GM23248 (cell line): ENCODE data around the gene ELOB. TPM values are rescaled to one million over a fixed set of nuclear protein-coding genes. Genes with fewer than 3 reads are reported as not detected.

Experiments used
- DNase-seq: peaks from one replicate; pipeline ENCODE4 v3.0.0-alpha.2; 2015
- H2AFZ ChIP-seq: fragments of 200-600 bp; sonication (generic); 2 replicates; pipeline ENCODE4 v1.6.1; 2016; ENCODE audit warnings: antibody characterized with exemption
- H3F3A ChIP-seq: fragments of 200-600 bp; sonication (generic); 2 replicates; pipeline ENCODE4 v1.6.1; 2016; ENCODE audit warnings: mild to moderate bottlenecking, antibody characterized with exemption, mixed run types; ENCODE audit not compliant: insufficient read depth
- H3K27ac ChIP-seq: fragments of 200-600 bp; sonication (generic); 2 replicates; pipeline ENCODE4 v1.5.1; 2016; ENCODE audit warnings: mild to moderate bottlenecking
- H3K27me3 ChIP-seq: fragments of 200-600 bp; sonication (generic); replicated peaks from 2 replicates; pipeline ENCODE4 v1.6.1; 2016; ENCODE audit warnings: mild to moderate bottlenecking; ENCODE audit not compliant: insufficient read depth
- H3K36me3 ChIP-seq: fragments of 200-600 bp; sonication (generic); 2 replicates; pipeline ENCODE4 v1.6.1; 2016; ENCODE audit warnings: low read depth, mild to moderate bottlenecking
- H3K4me1 ChIP-seq: fragments of 200-600 bp; sonication (generic); 2 replicates; pipeline ENCODE4 v1.6.1; 2016; ENCODE audit warnings: mild to moderate bottlenecking; ENCODE audit not compliant: insufficient read depth
- H3K4me2 ChIP-seq: fragments of 200-600 bp; sonication (generic); one replicate; pipeline ENCODE4 v1.6.1; 2016; ENCODE audit warnings: mild to moderate bottlenecking; ENCODE audit not compliant: unreplicated experiment
- H3K4me3 ChIP-seq: fragments of 200-600 bp; sonication (generic); 2 replicates; pipeline ENCODE4 v1.5.1; 2016; ENCODE audit warnings: mild to moderate bottlenecking
- H3K79me2 ChIP-seq: fragments of 200-600 bp; sonication (generic); 2 replicates; pipeline ENCODE4 v1.6.1; 2016; ENCODE audit warnings: mild to moderate bottlenecking; ENCODE audit not compliant: insufficient read depth
- H3K9ac ChIP-seq: fragments of 200-600 bp; sonication (generic); 2 replicates; pipeline ENCODE4 v1.6.1; 2016; ENCODE audit warnings: mild to moderate bottlenecking
- H3K9me2 ChIP-seq: fragments of 200-600 bp; sonication (generic); 2 replicates; pipeline ENCODE4 v1.6.1; 2016; ENCODE audit warnings: mixed run types, mild to moderate bottlenecking, moderate library complexity; ENCODE audit not compliant: insufficient read depth
- H3K9me3 ChIP-seq: fragments of 200-600 bp; sonication (generic); one replicate; pipeline ENCODE4 v1.6.1; 2017; ENCODE audit warnings: low read depth
- H4K20me1 ChIP-seq: fragments of 200-600 bp; sonication (generic); 2 replicates; pipeline ENCODE4 v1.6.0; 2016; ENCODE audit not compliant: insufficient read depth
- EZH2 ChIP-seq: fragments of 200-600 bp; sonication (generic); IDR thresholded peaks from 2 replicates; pipeline ENCODE4 v1.6.1; 2018; ENCODE audit warnings: antibody characterized with exemption, mild to moderate bottlenecking; ENCODE audit not compliant: insufficient read depth, poor library complexity, severe bottlenecking
- EZH2phosphoT487 ChIP-seq: fragments of 200-600 bp; sonication (generic); IDR thresholded peaks from 2 replicates; pipeline ENCODE4 v1.6.1; 2018; ENCODE audit warnings: antibody characterized with exemption, moderate library complexity, mild to moderate bottlenecking, low read depth; ENCODE audit not compliant: insufficient read depth
- WGBS, 2 experiments: methylation state at CpG; one replicate each; pipeline ENCODE4 v1.1.6; 2015 to 2017; ENCODE audit warnings: low lambda C conversion rate in 2 of 2, low coverage in 1 of 2; ENCODE audit errors: missing lambda C conversion rate in 2 of 2; 5-methylcytosine and 5-hydroxymethylcytosine counted together
- in situ Hi-C: fragments of 300-500 bp; cut with MboI; formaldehyde crosslinking; loops from 2 replicates; pipeline ENCODE4 v1.15.0; 2020
- polyA plus RNA-seq: library from polyadenylated mRNA; unstranded; fragments of >200 nt; fragmentation: Nextera tagmentation; extraction: Ambion mirVana; gene quantifications from 2 replicates; pipeline ENCODE4 v1.2.1, GENCODE V29; 2016
- total RNA-seq: library from RNA; depleted of rRNA; stranded (reverse); fragments of >200 nt; shearing (Covaris generic); gene quantifications from 2 replicates; pipeline ENCODE4 v1.2.3, GENCODE V29; 2014

ELOB gene
- total and polyA plus RNA-seq, 2 experiments from 2014 or later = 320 to 565 TPM

GRCh38 chr16:2806286-2806685, 29.2 kb upstream of the ELOB start:
- H3K27ac ChIP-seq = no peak overlapping the region
- no peak for DNase-seq
- H3K79me2 ChIP-seq = no peaks in the 10 kb centered on the region
- H4K20me1 ChIP-seq = no peaks in the 10 kb centered on the region
- H3K9me2 ChIP-seq = no peaks in the 10 kb centered on the region
- no peak overlapping the region for H3K4me2 ChIP-seq
- H2AFZ ChIP-seq = no peak overlapping the region
- no peaks in the 10 kb centered on the region for H3F3A ChIP-seq
- TF ChIP-seq EZH2phosphoT487 = no peak
- in situ Hi-C loops = no loop called here
- no peaks in the 10 kb centered on the region for H3K4me1 ChIP-seq
- H3K27me3 ChIP-seq = peaks cover 42% of the 10 kb centered on the region
- WGBS, 2 experiments = 37 to 52% methylated on average over 5 of the region's 5 CpGs
- no peaks in the 10 kb centered on the region for H3K9me3 ChIP-seq
- no peak overlapping the region for H3K9ac ChIP-seq
- no peak overlapping the region for H3K4me3 ChIP-seq
- no peaks in the 10 kb centered on the region for H3K36me3 ChIP-seq

- in situ Hi-C loops = no loop called here
- Histone ChIP-seq H3K9me2 (no peaks in the 10 kb centered on the region), H3K9me3 (no peaks in the 10 kb centered on the region), H3K4me1 (no peaks in the 10 kb centered on the region), H3K4me2 (no peak overlapping the region), H4K20me1 (no peaks in the 10 kb centered on the region), H3K27me3 (peaks cover 39% of the 10 kb centered on the region), H3K36me3 (no peaks in the 10 kb centered on the region), H3K9ac (no peak overlapping the region), H2AFZ (no peak overlapping the region), H3K4me3 (no peak overlapping the region), H3K79me2 (no peaks in the 10 kb centered on the region), H3K27ac (no peak overlapping the region), H3F3A (no peaks in the 10 kb centered on the region)
- WGBS, 2 experiments = 65 to 71% methylated on average over 4 of the region's 4 CpGs
- TF ChIP-seq EZH2phosphoT487 = no peak
- no peak for TF ChIP-seq EZH2
- DNase-seq = no peak
Measured at GRCh38 chr16:2804728-2805127, 27.6 kb upstream of the ELOB start.

GRCh38 chr16:2803545-2804195, 26.6 kb upstream of the ELOB start:
- in situ Hi-C loops = no loop called here
- Histone ChIP-seq H3K4me2 (no peak overlapping the region), H3K9me3 (no peaks in the 10 kb centered on the region), H4K20me1 (no peaks in the 10 kb centered on the region), H3K79me2 (no peaks in the 10 kb centered on the region), H2AFZ (no peak overlapping the region), H3K36me3 (no peaks in the 10 kb centered on the region), H3F3A (no peaks in the 10 kb centered on the region), H3K27me3 (peaks cover 41% of the 10 kb centered on the region), H3K9ac (no peak overlapping the region), H3K4me3 (no peak overlapping the region), H3K27ac (no peak overlapping the region), H3K9me2 (no peaks in the 10 kb centered on the region), H3K4me1 (no peaks in the 10 kb centered on the region)
- no peak for DNase-seq
- WGBS, 2 experiments = 53 to 56% methylated on average over 3 of the region's 3 CpGs
- TF ChIP-seq EZH2phosphoT487 (no peak), EZH2 (no peak)

- Histone ChIP-seq H3F3A (no peaks in the 10 kb centered on the region), H3K79me2 (no peaks in the 10 kb centered on the region), H3K27me3 (peaks cover 33% of the 10 kb centered on the region), H3K4me1 (no peaks in the 10 kb centered on the region), H3K9me2 (no peaks in the 10 kb centered on the region), H4K20me1 (no peaks in the 10 kb centered on the region), H3K4me3 (no peak overlapping the region), H2AFZ (no peak overlapping the region), H3K27ac (no peak overlapping the region), H3K9ac (no peak overlapping the region), H3K9me3 (no peaks in the 10 kb centered on the region), H3K4me2 (no peak overlapping the region), H3K36me3 (no peaks in the 10 kb centered on the region)
- 0 to 14% methylated on average over 1 of the region's 1 CpG for WGBS, 2 experiments
- TF ChIP-seq EZH2phosphoT487 = no peak
- TF ChIP-seq EZH2 = no peak
- peak; percentile 30 for DNase-seq
- in situ Hi-C loops = no loop called here
Measured at GRCh38 chr16:2799859-2800226, 22.8 kb upstream of the ELOB start.
